GM10266 (cell line): Measurements from ENCODE around the gene TEX38.

Source experiments
- DNase-seq: peaks from one replicate; pipeline ENCODE4 v3.0.0; 2012; ENCODE audit errors: extremely low spot score
- CTCF ChIP-seq: IDR thresholded peaks from 2 replicates; pipeline ENCODE4 v1.5.1; 2012; ENCODE audit warnings: mild to moderate bottlenecking, low read depth; ENCODE audit not compliant: control insufficient read depth, insufficient read depth; ENCODE audit errors: missing control alignments

Gene TEX38

GRCh38 chr1:46671554-46671953 lies at the start of gene TEX38:
TEX38 (plus strand) TSS chr1:46671854; CDS start chr1:46671935, 81 bp downstream.
- no peak for DNase-seq
- no peak for TF ChIP-seq CTCF

- TF ChIP-seq CTCF, result no peak
- DNase-seq, result no peak
Measured at GRCh38 chr1:46621930-46622329, 49.7 kb upstream of the TEX38 start.

- no peak for DNase-seq
- TF ChIP-seq CTCF, result peak; percentile 57
Measured at GRCh38 chr1:46622344-46622743, 49.3 kb upstream of the TEX38 start.

- no peak for DNase-seq
Measured at GRCh38 chr1:46623743-46624644, 47.7 kb upstream of the TEX38 start.

GRCh38 chr1:46630719-46631118 lies 40.9 kb upstream of the TEX38 start:
- no peak for TF ChIP-seq CTCF
- no peak for DNase-seq

More at GRCh38 chr1:46623743-46624644, 47.7 kb upstream of the TEX38 start:
- TF ChIP-seq CTCF, result no peak

GRCh38 chr1:46635205-46635604 lies 36.4 kb upstream of the TEX38 start:
- TF ChIP-seq CTCF, result no peak
- no peak for DNase-seq

GRCh38 chr1:46637444-46638083 lies 34.1 kb upstream of the TEX38 start:
- DNase-seq, result no peak
- no peak for TF ChIP-seq CTCF
